H1 (cell line): Measurements from ENCODE around the gene MANBA. TPM values are rescaled to one million over a fixed set of nuclear protein-coding genes. Genes with fewer than 3 reads are reported as not detected.

Source experiments
- CTCF ChIA-PET: fragments of 300-600 bp; sonication (Branson Sonifier 250); formaldehyde crosslinking; loops from one replicate; lab custom pipeline; 2021; ENCODE audit not compliant: partially characterized antibody; lab: Charles Lee
- POLR2A ChIA-PET: fragments of 300-600 bp; sonication (Branson Sonifier 250); formaldehyde crosslinking; loops from one replicate; lab custom pipeline; 2021; ENCODE audit warnings: inconsistent platforms; ENCODE audit not compliant: partially characterized antibody; lab: Charles Lee
- DNase-seq, 2 experiments: peaks; one replicate each; pipeline versions ENCODE4 v3.0.0 to v3.0.0-alpha.2; 2010 to 2022; ENCODE audit warnings: low spot score in 2 of 2, low read depth in 1 of 2, mixed read lengths in 1 of 2
- FAIRE-seq: peaks from 2 replicates; lab custom pipeline; 2011; peaks lifted over from hg19 to GRCh38; lab: Jason Lieb, UNC
- H2AFZ ChIP-seq: 2 replicates; pipeline ENCODE4 v1.8.1; 2012; ENCODE audit warnings: low read length, inconsistent platforms
- H2AK5ac ChIP-seq: 2 replicates; pipeline ENCODE4 v1.6.1; 2013; ENCODE audit warnings: low read depth, low read length
- H2BK120ac ChIP-seq: replicated peaks from 2 replicates; pipeline ENCODE3; 2013; ENCODE audit warnings: low read depth, low read length, inconsistent platforms
- H2BK12ac ChIP-seq: 2 replicates; pipeline ENCODE4 v1.6.1; 2013; ENCODE audit warnings: low read depth, low read length
- H2BK15ac ChIP-seq: 2 replicates; pipeline ENCODE4 v1.6.1; 2013; ENCODE audit warnings: low read length
- H2BK20ac ChIP-seq: 2 replicates; pipeline ENCODE4 v1.6.1; 2013; ENCODE audit warnings: low read length
- H2BK5ac ChIP-seq: 2 replicates; pipeline ENCODE4 v1.6.1; 2013; ENCODE audit warnings: low read depth, low read length
- H3K14ac ChIP-seq: 2 replicates; pipeline ENCODE4 v1.6.1; 2013; ENCODE audit warnings: inconsistent platforms; ENCODE audit not compliant: insufficient read length
- H3K18ac ChIP-seq: 2 replicates; pipeline ENCODE4 v1.6.1; 2013; ENCODE audit warnings: low read length; ENCODE audit errors: extremely low read depth
- H3K23ac ChIP-seq: 2 replicates; pipeline ENCODE4 v1.6.1; 2013; ENCODE audit warnings: inconsistent platforms; ENCODE audit not compliant: insufficient read length
- H3K23me2 ChIP-seq: 2 replicates; pipeline ENCODE4 v1.6.1; 2013; ENCODE audit warnings: low read depth, low read length
- H3K27ac ChIP-seq: 2 replicates; pipeline ENCODE4 v1.6.1; 2011; ENCODE audit warnings: low read depth, low read length, inconsistent platforms
- H3K27me3 ChIP-seq, 4 experiments: replicated peaks in 1 of 4; 1 replicate in 1 of 4; 2 replicates in 3 of 4; pipeline versions ENCODE4 v1.6.1 to v1.8.1; 2011 to 2013; ENCODE audit warnings: low read length in 3 of 4, mild to moderate bottlenecking in 3 of 4, inconsistent platforms in 2 of 4, mixed read lengths in 2 of 4, moderate library complexity in 1 of 4; ENCODE audit not compliant: control insufficient read depth in 3 of 4, insufficient read depth in 3 of 4; ENCODE audit errors: extremely low read depth in 1 of 4
- H3K36me3 ChIP-seq, 4 experiments: 2 replicates each; pipeline versions ENCODE4 v1.6.1 to v1.8.1; 2011 to 2013; ENCODE audit warnings: mild to moderate bottlenecking in 4 of 4, low read length in 3 of 4, moderate library complexity in 2 of 4, control low read depth in 1 of 4, inconsistent platforms in 1 of 4; ENCODE audit not compliant: insufficient read depth in 4 of 4, control insufficient read depth in 2 of 4
- H3K4ac ChIP-seq: replicated peaks from 2 replicates; pipeline ENCODE3; 2013; ENCODE audit warnings: low read length, low read depth, mixed read lengths, inconsistent platforms; ENCODE audit not compliant: insufficient read length
- H3K4me1 ChIP-seq, 4 experiments: replicated peaks in 1 of 4; 1 replicate in 1 of 4; 2 replicates in 3 of 4; pipeline versions ENCODE4 v1.6.1 to v1.8.1; 2011 to 2013; ENCODE audit warnings: low read length in 3 of 4, inconsistent platforms in 2 of 4, mixed read lengths in 1 of 4; ENCODE audit not compliant: insufficient read depth in 4 of 4, control insufficient read depth in 3 of 4
- H3K4me2 ChIP-seq, 2 experiments: 2 replicates each; pipeline versions ENCODE4 v1.6.1 to v1.8.1; 2011 to 2013; ENCODE audit warnings: low read depth in 2 of 2, low read length in 2 of 2, control low read depth in 1 of 2, inconsistent platforms in 1 of 2, mild to moderate bottlenecking in 1 of 2; ENCODE audit not compliant: insufficient read depth in 1 of 2
- H3K4me3 ChIP-seq, 4 experiments: fragments of 200-600, 300-600 bp in 1 of 4; sonication (generic), shearing (Covaris generic), sonication (Bioruptor Twin) in 1 of 4; 2 replicates each; pipeline versions ENCODE4 v1.5.1 to v1.8.1; 2011 to 2016; ENCODE audit warnings: low read length in 4 of 4, low read depth in 3 of 4, control low read depth in 2 of 4, inconsistent platforms in 2 of 4, mild to moderate bottlenecking in 2 of 4, mixed read lengths in 1 of 4, moderate library complexity in 1 of 4; ENCODE audit not compliant: insufficient read depth in 2 of 4; ENCODE audit errors: extremely low read depth in 1 of 4
- H3K56ac ChIP-seq: replicated peaks from 2 replicates; pipeline ENCODE3; 2013; ENCODE audit warnings: low read depth, mild to moderate bottlenecking, mixed read lengths, low read length, inconsistent platforms; ENCODE audit not compliant: insufficient read length
- H3K79me1 ChIP-seq: 2 replicates; pipeline ENCODE4 v1.6.1; 2013; ENCODE audit warnings: low read depth, low read length, control low read depth
- H3K79me2 ChIP-seq, 2 experiments: 2 replicates each; pipeline versions ENCODE4 v1.6.1 to v1.8.1; 2012 to 2013; ENCODE audit warnings: low read length in 2 of 2, mild to moderate bottlenecking in 2 of 2, inconsistent platforms in 1 of 2; ENCODE audit not compliant: insufficient read depth in 2 of 2, control insufficient read depth in 1 of 2
- H3K9ac ChIP-seq, 4 experiments: replicated peaks in 1 of 4; 1 replicate in 1 of 4; 2 replicates in 3 of 4; pipeline versions ENCODE4 v1.6.1 to v1.8.1; 2011 to 2013; ENCODE audit warnings: low read depth in 3 of 4, low read length in 3 of 4, control low read depth in 2 of 4, mild to moderate bottlenecking in 2 of 4, moderate library complexity in 2 of 4, inconsistent platforms in 1 of 4; ENCODE audit errors: extremely low read depth in 1 of 4
- H3K9me3 ChIP-seq, 2 experiments: 2 replicates each; pipeline versions ENCODE4 v1.6.1 to v1.8.1; 2012 to 2013; ENCODE audit warnings: mild to moderate bottlenecking in 2 of 2, moderate library complexity in 2 of 2, control low read depth in 1 of 2, inconsistent platforms in 1 of 2, low read depth in 1 of 2, low read length in 1 of 2, mixed read lengths in 1 of 2; ENCODE audit not compliant: insufficient read depth in 2 of 2
- H4K20me1 ChIP-seq, 2 experiments: replicated peaks in 1 of 2; 2 replicates each; pipeline versions ENCODE3 to v1.8.1; 2011 to 2013; ENCODE audit warnings: inconsistent platforms in 2 of 2, low read length in 2 of 2, mild to moderate bottlenecking in 1 of 2; ENCODE audit not compliant: insufficient read depth in 2 of 2, control insufficient read depth in 1 of 2
- H4K5ac ChIP-seq: 2 replicates; pipeline ENCODE4 v1.6.1; 2013; ENCODE audit warnings: low read length, low read depth, mixed read lengths, inconsistent platforms; ENCODE audit not compliant: insufficient read length
- H4K8ac ChIP-seq: 2 replicates; pipeline ENCODE4 v1.8.0; 2013; ENCODE audit warnings: mild to moderate bottlenecking, moderate library complexity, low read length, inconsistent platforms; ENCODE audit not compliant: insufficient read depth; ENCODE audit errors: extremely low read depth
- H4K91ac ChIP-seq: replicated peaks from 2 replicates; pipeline ENCODE3; 2013; ENCODE audit warnings: low read length, mixed read lengths, inconsistent platforms; ENCODE audit not compliant: insufficient read length
- BACH1 ChIP-seq: IDR thresholded peaks from 2 replicates; pipeline ENCODE4 v1.6.1; 2012; ENCODE audit warnings: low read length, improper control_type of control experiment
- CREB1 ChIP-seq: IDR thresholded peaks from 2 replicates; pipeline ENCODE4 v1.6.1; 2012; ENCODE audit warnings: inconsistent platforms
- CTBP2 ChIP-seq: IDR thresholded peaks from 2 replicates; pipeline ENCODE4 v1.7.0; 2011; ENCODE audit warnings: borderline replicate concordance, mild to moderate bottlenecking, moderate library complexity, mixed read lengths, low read length; ENCODE audit not compliant: insufficient read depth, insufficient read length
- RAD21 ChIP-seq, 2 experiments: IDR thresholded peaks in 1 of 2; conservative IDR thresholded peaks in 1 of 2; 2 replicates each; pipeline ENCODE4 v1.6.1; 2011; ENCODE audit warnings: low read depth in 2 of 2, low read length in 2 of 2, improper control_type of control experiment in 1 of 2, inconsistent platforms in 1 of 2, mild to moderate bottlenecking in 1 of 2, moderate library complexity in 1 of 2
- SAP30 ChIP-seq: fragments of 300-600 bp; sonication (generic); IDR thresholded peaks from 2 replicates; pipeline ENCODE4 v1.7.1; 2012; ENCODE audit warnings: low read length, moderate library complexity, mild to moderate bottlenecking, inconsistent platforms; ENCODE audit not compliant: insufficient read depth, insufficient replicate concordance
- TBP ChIP-seq: IDR thresholded peaks from 2 replicates; pipeline ENCODE4 v1.6.1; 2011; ENCODE audit warnings: low read depth, low read length, improper control_type of control experiment
- TCF12 ChIP-seq: IDR thresholded peaks from 2 replicates; pipeline ENCODE4 v1.6.1; 2011; ENCODE audit warnings: low read depth, mild to moderate bottlenecking, low read length
- TEAD4 ChIP-seq: IDR thresholded peaks from 2 replicates; pipeline ENCODE4 v1.6.1; 2012; ENCODE audit warnings: low read depth, low read length, inconsistent platforms, mixed read lengths
- ZNF274 ChIP-seq: IDR thresholded peaks from 2 replicates; pipeline ENCODE4 v1.7.0; 2012; ENCODE audit warnings: low read length, borderline replicate concordance; ENCODE audit errors: extremely low read depth
- WGBS, 2 experiments: shearing (Covaris generic) in 1 of 2; methylation state at CpG; one replicate each; pipeline versions ENCODE4 v1.1.6 to v1.1.7; 2013 to 2015; ENCODE audit warnings: low lambda C conversion rate in 2 of 2, mixed read lengths in 2 of 2, inconsistent platforms in 1 of 2, low coverage in 1 of 2, missing lambda C conversion rate in 1 of 2; ENCODE audit not compliant: insufficient replicate concordance in 2 of 2, insufficient coverage in 1 of 2, insufficient read length in 1 of 2; ENCODE audit errors: extremely low coverage in 1 of 2, missing lambda C conversion rate in 1 of 2; 5-methylcytosine and 5-hydroxymethylcytosine counted together
- polyA plus RNA-seq, 7 experiments: library from polyadenylated mRNA; depleted of rRNA in 3 of 7; stranded (reverse) in 5 of 7; unstranded in 2 of 7; fragments of >200 nt in 5 of 7; fragments of 200-250 nt in 2 of 7; gene quantifications; 1 replicate in 5 of 7; 2 replicates in 1 of 7; 4 replicates in 1 of 7; pipeline versions ENCODE4 v1.2.1 to v1.2.3, GENCODE V29; 2011 to 2013; ENCODE audit warnings: missing spikeins in 2 of 7, mixed read lengths in 2 of 7
- total RNA-seq: library from RNA; stranded (reverse); fragmentation: NEBNext Ultra II Directional; extraction: Animal tissue kit (Norgen Biotek cat#: 25700); gene quantifications from 2 replicates; pipeline ENCODE4 v1.2.1, GENCODE V29; 2021
- TF ChIP-seq, protein P1 (sequence below), 3 experiments: IDR thresholded peaks; 1 replicate in 2 of 3; 2 replicates in 1 of 3; pipeline versions ENCODE4 v1.5.1 to v1.6.1; 2011; ENCODE audit warnings: low read length in 3 of 3, mild to moderate bottlenecking in 3 of 3, inconsistent platforms in 2 of 3, low read depth in 1 of 3, moderate library complexity in 1 of 3; ENCODE audit not compliant: insufficient read depth in 1 of 3; ENCODE audit errors: control extremely low read depth in 1 of 3

Gene MANBA
- total and polyA plus RNA-seq, 2 of the 8 experiments (the other 6 are each of a cell fraction or from before 2014, with no cell fraction given): 22.9 to 27.8 TPM

DNA sequence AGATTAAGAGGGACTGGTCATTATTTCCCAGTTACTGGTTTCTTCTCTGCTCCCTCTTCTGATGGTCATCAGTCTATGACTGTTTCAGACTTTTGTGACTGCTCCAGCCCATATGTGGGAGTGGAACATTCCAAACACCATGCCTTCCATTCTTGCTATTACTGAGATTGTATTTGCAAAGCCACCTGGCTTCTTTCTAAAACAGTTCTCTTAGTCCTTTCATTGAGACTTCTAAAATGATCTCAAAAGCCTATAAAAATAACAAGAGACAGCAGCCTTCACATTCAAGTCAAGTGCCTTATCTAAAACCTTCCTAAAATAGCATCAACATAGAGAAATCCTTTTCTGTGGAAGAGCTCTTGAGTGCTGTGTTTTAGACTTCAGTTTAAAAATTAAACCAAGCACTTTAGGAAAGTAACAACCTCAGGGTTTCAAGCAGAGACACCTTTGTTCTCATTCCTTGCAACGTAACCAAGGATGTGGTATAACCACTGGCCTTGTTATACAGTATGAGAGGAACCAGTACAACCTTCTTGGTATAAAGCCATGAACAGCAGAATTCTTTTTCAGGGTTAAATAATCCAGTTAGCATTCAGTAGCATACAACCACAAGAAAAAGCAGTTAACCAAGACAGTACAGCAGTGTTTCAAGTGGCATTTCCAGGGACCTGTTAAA lies 162.5 kb downstream of the MANBA start:
- 84% methylated on average over 1 of the region's 1 CpG; no CpG with 5 or more reads in 1 of the 2 experiments for WGBS, 2 experiments
- H2BK12ac ChIP-seq: no peak overlapping the region
- H3K14ac ChIP-seq: no peak overlapping the region
- DNase-seq (no peak), FAIRE-seq (no peak)
- H2BK5ac ChIP-seq: no peak overlapping the region
- peaks cover 0 to 2% of the 10 kb centered on the region in 2 experiments for H4K20me1 ChIP-seq
- H3K56ac ChIP-seq: no peak overlapping the region
- H3K27ac ChIP-seq: no peak overlapping the region
- POLR2A ChIA-PET: no interaction called here
- H3K23ac ChIP-seq: no peak overlapping the region
- no peaks in the 10 kb centered on the region for H3K27me3 ChIP-seq
- H2AFZ ChIP-seq: no peak overlapping the region
- H3K9me3 ChIP-seq: no peaks in the 10 kb centered on the region
- no peak overlapping the region for H2BK120ac ChIP-seq
- no peak overlapping the region for H4K5ac ChIP-seq
- no peaks in the 10 kb centered on the region for H3K23me2 ChIP-seq
- no peak overlapping the region for H2BK20ac ChIP-seq
- H3K4me3 ChIP-seq: no peak overlapping the region
- H3K4me2 ChIP-seq: no peak overlapping the region
- H2BK15ac ChIP-seq: no peak overlapping the region
- no peaks in the 10 kb centered on the region for H3K79me1 ChIP-seq
- no peak overlapping the region for H3K18ac ChIP-seq
- H4K8ac ChIP-seq: no peak overlapping the region
- H2AK5ac ChIP-seq: no peak overlapping the region
- no peak overlapping the region for H4K91ac ChIP-seq
- H3K36me3 ChIP-seq: no peaks in the 10 kb centered on the region
- no peak overlapping the region for H3K9ac ChIP-seq
- H3K4me1 ChIP-seq: no peaks in the 10 kb centered on the region
- no peak overlapping the region for H3K4ac ChIP-seq
- H3K79me2 ChIP-seq: no peaks in the 10 kb centered on the region
- CTCF ChIA-PET: interaction anchor here (1.5 to 2.1 kb wide), 2 partner anchors 11 to 19 kb away, joined by 4 to 5 read pairs; no protein-coding TSS in a partner anchor
- TF ChIP-seq, protein P1, sequence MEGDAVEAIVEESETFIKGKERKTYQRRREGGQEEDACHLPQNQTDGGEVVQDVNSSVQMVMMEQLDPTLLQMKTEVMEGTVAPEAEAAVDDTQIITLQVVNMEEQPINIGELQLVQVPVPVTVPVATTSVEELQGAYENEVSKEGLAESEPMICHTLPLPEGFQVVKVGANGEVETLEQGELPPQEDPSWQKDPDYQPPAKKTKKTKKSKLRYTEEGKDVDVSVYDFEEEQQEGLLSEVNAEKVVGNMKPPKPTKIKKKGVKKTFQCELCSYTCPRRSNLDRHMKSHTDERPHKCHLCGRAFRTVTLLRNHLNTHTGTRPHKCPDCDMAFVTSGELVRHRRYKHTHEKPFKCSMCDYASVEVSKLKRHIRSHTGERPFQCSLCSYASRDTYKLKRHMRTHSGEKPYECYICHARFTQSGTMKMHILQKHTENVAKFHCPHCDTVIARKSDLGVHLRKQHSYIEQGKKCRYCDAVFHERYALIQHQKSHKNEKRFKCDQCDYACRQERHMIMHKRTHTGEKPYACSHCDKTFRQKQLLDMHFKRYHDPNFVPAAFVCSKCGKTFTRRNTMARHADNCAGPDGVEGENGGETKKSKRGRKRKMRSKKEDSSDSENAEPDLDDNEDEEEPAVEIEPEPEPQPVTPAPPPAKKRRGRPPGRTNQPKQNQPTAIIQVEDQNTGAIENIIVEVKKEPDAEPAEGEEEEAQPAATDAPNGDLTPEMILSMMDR (IDR thresholded peaks at IDR 0.05; ENCODE audit: control extremely low read depth in 1 of 3, insufficient read depth in 1 of 3, low read depth in 1 of 3, low read length in 3 of 3): no peak
- no peak for TF ChIP-seq TEAD4
- TF ChIP-seq TBP: no peak
- no peak for TF ChIP-seq BACH1
- no peak for TF ChIP-seq TCF12
- no peak for TF ChIP-seq RAD21 (IDR thresholded peaks at IDR 0.05 in 1 of 2, conservative IDR thresholded peaks at IDR 0.05 in 1 of 2; ENCODE audit: low read depth in 2 of 2, low read length in 2 of 2)
- no peak for TF ChIP-seq CREB1
- TF ChIP-seq SAP30: no peak
- no peak for TF ChIP-seq ZNF274
- TF ChIP-seq CTBP2: no peak
